PC-9 (cell line): ENCODE measurements around the gene CLCA4. TPM values are rescaled to one million over a fixed set of nuclear protein-coding genes. Genes with fewer than 3 reads are reported as not detected.

Experiments
- BruUV-seq: library from RNA; stranded (reverse); fragments of 400-500 nt; replicated peaks from 2 replicates; lab custom pipeline; 2021; lab: Mats Ljungman, UMichigan
- CTCF ChIA-PET: fragments of 300-600 bp; sonication (Branson Sonifier 250); formaldehyde crosslinking; loops from one replicate; lab custom pipeline; 2022; ENCODE audit warnings: antibody characterized with exemption; lab: Charles Lee
- POLR2A ChIA-PET: fragments of 300-600 bp; sonication (Branson Sonifier 250); formaldehyde crosslinking; loops from one replicate; lab custom pipeline; 2022; ENCODE audit warnings: antibody characterized with exemption; ENCODE audit not compliant: unreplicated experiment; lab: Charles Lee
- DNase-seq, 2 experiments: peaks; one replicate each; pipeline versions ENCODE4 v3.0.0 to v3.0.0-alpha.2; 2015 to 2022; ENCODE audit warnings: mixed read lengths in 1 of 2
- H2AFZ ChIP-seq: fragments of 200-600 bp; sonication (generic); 2 replicates; pipeline ENCODE4 v1.8.1; 2017; ENCODE audit warnings: antibody characterized with exemption
- H3F3A ChIP-seq: fragments of 200-600 bp; sonication (generic); 2 replicates; pipeline ENCODE4 v1.8.1; 2017; ENCODE audit warnings: antibody characterized with exemption, mild to moderate bottlenecking, low read depth; ENCODE audit not compliant: insufficient read depth
- H3K27ac ChIP-seq: fragments of 200-600 bp; sonication (generic); 2 replicates; pipeline ENCODE4 v1.6.1; 2016; ENCODE audit warnings: mixed run types
- H3K27me3 ChIP-seq: fragments of 200-600 bp; sonication (generic); 2 replicates; pipeline ENCODE4 v1.6.1; 2016; ENCODE audit warnings: low read depth, mixed run types; ENCODE audit not compliant: insufficient read depth
- H3K36me3 ChIP-seq: fragments of 200-600 bp; sonication (generic); 2 replicates; pipeline ENCODE4 v1.6.1; 2016; ENCODE audit warnings: low read depth, mixed run types
- H3K4me1 ChIP-seq: fragments of 200-600 bp; sonication (generic); replicated peaks from 2 replicates; pipeline ENCODE4 v1.6.1; 2016; ENCODE audit warnings: mixed run types; ENCODE audit not compliant: insufficient read depth
- H3K4me2 ChIP-seq: fragments of 200-600 bp; sonication (generic); 2 replicates; pipeline ENCODE4 v1.6.1; 2017; ENCODE audit warnings: mixed run types
- H3K4me3 ChIP-seq: fragments of 200-600 bp; sonication (generic); 2 replicates; pipeline ENCODE4 v1.6.1; 2016; ENCODE audit warnings: mixed run types
- H3K79me2 ChIP-seq: fragments of 200-600 bp; sonication (generic); 2 replicates; pipeline ENCODE4 v1.6.1; 2017; ENCODE audit warnings: low read depth, mixed run types
- H3K9me2 ChIP-seq: fragments of 200-600 bp; sonication (generic); 2 replicates; pipeline ENCODE4 v1.8.1; 2017; ENCODE audit warnings: mild to moderate bottlenecking; ENCODE audit not compliant: insufficient read depth
- H3K9me3 ChIP-seq: fragments of 200-600 bp; sonication (generic); 2 replicates; pipeline ENCODE4 v1.8.1; 2016; ENCODE audit warnings: low read depth; ENCODE audit not compliant: insufficient read depth
- H4K20me1 ChIP-seq: fragments of 200-600 bp; sonication (generic); 2 replicates; pipeline ENCODE4 v1.8.1; 2017; ENCODE audit not compliant: insufficient read depth
- EZH2 ChIP-seq: fragments of 200-600 bp; sonication (generic); IDR thresholded peaks from 2 replicates; pipeline ENCODE4 v1.8.0; 2017; ENCODE audit warnings: antibody characterized with exemption, low read depth
- intact Hi-C: fragments of 100-400 bp; cut with micrococcal nuclease; formaldehyde crosslinking; loops from one replicate; pipeline ENCODE4 v1.10.0; 2022; ENCODE audit not compliant: unreplicated experiment
- total RNA-seq: library from RNA; stranded (reverse); gene quantifications from 2 replicates; pipeline ENCODE4 v1.2.3, GENCODE V29; 2021
- TF ChIP-seq, protein P1 (sequence below): fragments of 200-600 bp; sonication (generic); conservative IDR thresholded peaks from 2 replicates; pipeline ENCODE4 v1.6.1; 2017; ENCODE audit warnings: mixed run types, antibody characterized with exemption, mild to moderate bottlenecking, moderate library complexity

CLCA4 gene
- total RNA-seq, 1 experiment from 2014 or later, result not detected

DNA sequence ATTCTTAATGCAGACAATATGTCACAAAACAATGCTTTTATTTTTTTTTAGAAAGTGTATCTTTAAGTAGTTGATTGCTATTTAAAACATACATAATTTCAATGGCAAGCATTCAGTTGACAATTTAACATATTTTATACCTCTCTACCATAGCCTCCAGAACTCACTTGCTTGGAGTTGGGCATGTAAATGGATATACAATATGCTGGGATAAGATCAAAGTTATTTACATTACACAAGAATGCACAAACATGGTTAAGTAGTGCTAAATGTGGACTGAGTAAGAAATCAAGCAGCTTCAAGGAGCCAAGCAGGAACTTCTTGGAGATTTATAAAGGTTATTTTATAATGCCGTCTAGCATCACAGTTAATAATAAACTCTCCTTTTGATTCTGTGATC, 17.0 kb downstream of the CLCA4 start:
- POLR2A ChIA-PET, result no interaction called here

DNA sequence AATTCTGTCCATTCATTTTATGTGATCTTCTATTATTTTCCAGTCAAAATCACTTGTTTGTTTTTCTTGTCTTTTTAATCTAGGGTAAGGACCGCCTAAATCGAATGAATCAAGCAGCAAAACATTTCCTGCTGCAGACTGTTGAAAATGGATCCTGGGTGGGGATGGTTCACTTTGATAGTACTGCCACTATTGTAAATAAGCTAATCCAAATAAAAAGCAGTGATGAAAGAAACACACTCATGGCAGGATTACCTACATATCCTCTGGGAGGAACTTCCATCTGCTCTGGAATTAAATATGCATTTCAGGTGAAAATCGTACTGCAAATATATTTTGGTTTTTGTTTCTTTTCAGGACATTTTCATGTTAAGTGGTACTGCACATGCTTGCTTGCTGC, 20.5 kb downstream of the CLCA4 start:
- no peak for DNase-seq
- H4K20me1 ChIP-seq, result no peaks in the 10 kb centered on the region
- no TSS peak for BruUV-seq
- H2AFZ ChIP-seq, result no peak overlapping the region
- no peaks in the 10 kb centered on the region for H3K9me3 ChIP-seq
- H3K79me2 ChIP-seq, result no peaks in the 10 kb centered on the region
- H3K4me2 ChIP-seq, result no peak overlapping the region
- no peaks in the 10 kb centered on the region for H3K4me1 ChIP-seq
- intact Hi-C loops, result no loop called here
- H3F3A ChIP-seq, result no peaks in the 10 kb centered on the region
- no peaks in the 10 kb centered on the region for H3K27me3 ChIP-seq
- ChIA-PET CTCF (no interaction called here), POLR2A (no interaction called here)
- no peaks in the 10 kb centered on the region for H3K36me3 ChIP-seq
- no peaks in the 10 kb centered on the region for H3K9me2 ChIP-seq
- H3K4me3 ChIP-seq, result no peak overlapping the region
- no peak for TF ChIP-seq EZH2
- TF ChIP-seq, protein P1, sequence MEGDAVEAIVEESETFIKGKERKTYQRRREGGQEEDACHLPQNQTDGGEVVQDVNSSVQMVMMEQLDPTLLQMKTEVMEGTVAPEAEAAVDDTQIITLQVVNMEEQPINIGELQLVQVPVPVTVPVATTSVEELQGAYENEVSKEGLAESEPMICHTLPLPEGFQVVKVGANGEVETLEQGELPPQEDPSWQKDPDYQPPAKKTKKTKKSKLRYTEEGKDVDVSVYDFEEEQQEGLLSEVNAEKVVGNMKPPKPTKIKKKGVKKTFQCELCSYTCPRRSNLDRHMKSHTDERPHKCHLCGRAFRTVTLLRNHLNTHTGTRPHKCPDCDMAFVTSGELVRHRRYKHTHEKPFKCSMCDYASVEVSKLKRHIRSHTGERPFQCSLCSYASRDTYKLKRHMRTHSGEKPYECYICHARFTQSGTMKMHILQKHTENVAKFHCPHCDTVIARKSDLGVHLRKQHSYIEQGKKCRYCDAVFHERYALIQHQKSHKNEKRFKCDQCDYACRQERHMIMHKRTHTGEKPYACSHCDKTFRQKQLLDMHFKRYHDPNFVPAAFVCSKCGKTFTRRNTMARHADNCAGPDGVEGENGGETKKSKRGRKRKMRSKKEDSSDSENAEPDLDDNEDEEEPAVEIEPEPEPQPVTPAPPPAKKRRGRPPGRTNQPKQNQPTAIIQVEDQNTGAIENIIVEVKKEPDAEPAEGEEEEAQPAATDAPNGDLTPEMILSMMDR, result no peak
- H3K27ac ChIP-seq, result no peak overlapping the region

More for the DNA sequence above, 17.0 kb downstream of the CLCA4 start:
- TF ChIP-seq, protein P1, result no peak
- TF ChIP-seq EZH2, result no peak
- Histone ChIP-seq H3K4me2 (no peak overlapping the region), H3K79me2 (no peaks in the 10 kb centered on the region), H3F3A (no peaks in the 10 kb centered on the region), H3K27me3 (no peaks in the 10 kb centered on the region), H4K20me1 (no peaks in the 10 kb centered on the region), H2AFZ (no peak overlapping the region), H3K4me1 (no peaks in the 10 kb centered on the region), H3K4me3 (no peak overlapping the region), H3K9me3 (no peaks in the 10 kb centered on the region), H3K36me3 (no peaks in the 10 kb centered on the region), H3K27ac (no peak overlapping the region), H3K9me2 (no peaks in the 10 kb centered on the region)
- DNase-seq, result no peak
- CTCF ChIA-PET, result no interaction called here
- intact Hi-C loops, result no loop called here
- BruUV-seq, result no TSS peak

- Histone ChIP-seq H3K9me3 (no peaks in the 10 kb centered on the region), H4K20me1 (no peaks in the 10 kb centered on the region), H3K4me3 (no peak overlapping the region), H3K4me1 (no peaks in the 10 kb centered on the region), H3K36me3 (no peaks in the 10 kb centered on the region), H2AFZ (no peak overlapping the region), H3K9me2 (no peaks in the 10 kb centered on the region), H3K27me3 (no peaks in the 10 kb centered on the region), H3K79me2 (no peaks in the 10 kb centered on the region), H3K4me2 (no peak overlapping the region), H3K27ac (no peak overlapping the region), H3F3A (no peaks in the 10 kb centered on the region)
- TF ChIP-seq EZH2, result no peak
- TF ChIP-seq, protein P1, result no peak
- BruUV-seq, result no TSS peak
- ChIA-PET POLR2A (no interaction called here), CTCF (no interaction called here)
- DNase-seq, result no peak
- intact Hi-C loops, result no loop called here
These were observed 21.0 kb downstream of the CLCA4 start for GRCh38 chr1:86567878-86568277.
